HCT116 (cell line): ENCODE measurements around the gene ZFHX3. TPM values are rescaled to one million over a fixed set of nuclear protein-coding genes. Genes with fewer than 3 reads are reported as not detected.

ENCODE experiments used
- ATAC-seq: fragments of 200-7000 bp; cut with Tn5 transposase; 2 replicates; pipeline ENCODE4 v1.9.1; 2020; ENCODE audit warnings: mild to moderate bottlenecking, moderate library complexity
- BruUV-seq: library from RNA; stranded (reverse); fragments of 400-500 nt; replicated peaks from 2 replicates; lab custom pipeline; 2021; lab: Mats Ljungman, UMichigan
- CTCF ChIA-PET: fragments of 300-600 bp; sonication (Branson Sonifier 250); formaldehyde crosslinking; loops from one replicate; lab custom pipeline; 2021; ENCODE audit warnings: antibody characterized with exemption; lab: Charles Lee
- POLR2A ChIA-PET: fragments of 300-600, 350-600 bp; sonication (Branson Sonifier 250); formaldehyde crosslinking; loops from one replicate; lab custom pipeline; 2021; ENCODE audit warnings: antibody characterized with exemption; lab: Charles Lee
- RAD21 ChIA-PET, 2 experiments: fragments of 300-600 bp; sonication (Branson Sonifier 250); formaldehyde crosslinking; loops; one replicate each; lab custom pipeline; 2023; ENCODE audit warnings: low total read pairs in 2 of 2; ENCODE audit not compliant: uncharacterized antibody in 2 of 2, unreplicated experiment in 2 of 2, low non-redundant PET in 1 of 2; lab: Charles Lee
- DNase-seq: peaks from one replicate; pipeline ENCODE4 v3.0.0-alpha.2; 2010; ENCODE audit warnings: low read depth, low spot score
- H2AFZ ChIP-seq: fragments of 200-600 bp; shearing (Covaris generic), sonication (generic); 2 replicates; pipeline ENCODE4 v1.6.1; 2017; ENCODE audit warnings: low read depth, mixed run types, mixed read lengths, antibody characterized with exemption, low read length; ENCODE audit not compliant: poor library complexity, severe bottlenecking
- H3K27ac ChIP-seq: 2 replicates; pipeline ENCODE4 v1.5.1; 2012; ENCODE audit warnings: low read depth, low read length
- H3K27me3 ChIP-seq: fragments of 200-600 bp; sonication (generic); 2 replicates; pipeline ENCODE4 v1.6.1; 2016; ENCODE audit warnings: mixed run types, low read length, mixed read lengths; ENCODE audit not compliant: insufficient read depth
- H3K36me3 ChIP-seq, 2 experiments: fragments of 200-500 bp in 1 of 2; fragments of 200-600 bp in 1 of 2; sonication (Bioruptor generic) in 1 of 2; sonication (generic) in 1 of 2; 2 replicates each; pipeline versions ENCODE4 v1.5.1 to v1.6.1; 2014 to 2016; ENCODE audit warnings: low read length in 2 of 2, inconsistent platforms in 1 of 2, mixed read lengths in 1 of 2, mixed run types in 1 of 2; ENCODE audit not compliant: insufficient read depth in 2 of 2, control insufficient read depth in 1 of 2
- H3K4me1 ChIP-seq, 2 experiments: fragments of 200-600 bp in 1 of 2; sonication (generic) in 1 of 2; 2 replicates each; pipeline versions ENCODE4 v1.5.1 to v1.6.1; 2012 to 2017; ENCODE audit warnings: low read length in 2 of 2, inconsistent platforms in 1 of 2, mild to moderate bottlenecking in 1 of 2, mixed read lengths in 1 of 2, mixed run types in 1 of 2, moderate library complexity in 1 of 2; ENCODE audit not compliant: insufficient read depth in 2 of 2, control insufficient read depth in 1 of 2
- H3K4me2 ChIP-seq: fragments of 200-600 bp; sonication (generic); 2 replicates; pipeline ENCODE4 v1.6.1; 2017; ENCODE audit warnings: mixed run types, low read length, mixed read lengths
- H3K4me3 ChIP-seq, 2 experiments: fragments of 200-600 bp in 1 of 2; sonication (generic) in 1 of 2; replicated peaks in 1 of 2; 2 replicates each; pipeline ENCODE4 v1.5.1; 2011 to 2016; ENCODE audit warnings: low read length in 2 of 2, control low read depth in 1 of 2, low read depth in 1 of 2, mild to moderate bottlenecking in 1 of 2, mixed read lengths in 1 of 2, mixed run types in 1 of 2
- H3K79me2 ChIP-seq: fragments of 200-600 bp; sonication (generic); 2 replicates; pipeline ENCODE4 v1.6.1; 2017; ENCODE audit warnings: mild to moderate bottlenecking, mixed run types, low read length, moderate library complexity, mixed read lengths; ENCODE audit not compliant: insufficient read depth
- H3K9ac ChIP-seq: fragments of 200-600 bp; sonication (generic); 2 replicates; pipeline ENCODE4 v1.6.1; 2016; ENCODE audit warnings: low read length, mixed read lengths
- H3K9me2 ChIP-seq: fragments of 200-600 bp; sonication (generic), shearing (Covaris generic); 2 replicates; pipeline ENCODE4 v1.6.1; 2017; ENCODE audit warnings: mixed run types, mild to moderate bottlenecking, moderate library complexity; ENCODE audit not compliant: insufficient read depth
- H3K9me3 ChIP-seq, 2 experiments: fragments of 200-500 bp in 1 of 2; fragments of 200-600 bp in 1 of 2; sonication (Bioruptor generic) in 1 of 2; sonication (generic) in 1 of 2; 2 replicates each; pipeline ENCODE4 v1.6.1; 2014 to 2017; ENCODE audit warnings: low read length in 2 of 2, mixed read lengths in 2 of 2, inconsistent platforms in 1 of 2, low read depth in 1 of 2, mild to moderate bottlenecking in 1 of 2, mixed run types in 1 of 2, moderate library complexity in 1 of 2; ENCODE audit not compliant: control insufficient read depth in 1 of 2, insufficient read depth in 1 of 2
- H4K20me1 ChIP-seq: fragments of 200-600 bp; sonication (generic), shearing (Covaris generic); 2 replicates; pipeline ENCODE4 v1.6.1; 2017; ENCODE audit warnings: mixed run types, mild to moderate bottlenecking, moderate library complexity; ENCODE audit not compliant: insufficient read depth
- CTCF ChIP-seq, 3 experiments: fragments of 200-600 bp in 1 of 3; sonication (generic) in 1 of 3; IDR thresholded peaks in 2 of 3; conservative IDR thresholded peaks in 1 of 3; 2 replicates each; pipeline ENCODE4 v1.5.1; 2012 to 2017; ENCODE audit warnings: low read depth in 2 of 3, low read length in 2 of 3, antibody characterized with exemption in 1 of 3, borderline replicate concordance in 1 of 3, control low read depth in 1 of 3, mild to moderate bottlenecking in 1 of 3, mixed read lengths in 1 of 3, mixed run types in 1 of 3, moderate library complexity in 1 of 3; ENCODE audit not compliant: insufficient read depth in 1 of 3
- ELF1 ChIP-seq: IDR thresholded peaks from 2 replicates; pipeline ENCODE4 v1.6.1; 2012; ENCODE audit warnings: low read depth, borderline replicate concordance
- EZH2phosphoT487 ChIP-seq: fragments of 200-600 bp; IDR thresholded peaks from 2 replicates; pipeline ENCODE4 v1.6.1; 2018; ENCODE audit warnings: antibody characterized with exemption, borderline replicate concordance
- FOSL1 ChIP-seq: IDR thresholded peaks from 2 replicates; pipeline ENCODE4 v1.6.1; 2012; ENCODE audit warnings: low read depth
- MAX ChIP-seq: IDR thresholded peaks from 2 replicates; pipeline ENCODE4 v1.6.1; 2012
- POLR2A ChIP-seq: IDR thresholded peaks from 2 replicates; pipeline ENCODE4 v1.7.0; 2011; ENCODE audit warnings: borderline replicate concordance; ENCODE audit not compliant: insufficient read depth, insufficient read length; ENCODE audit errors: extremely low read depth
- REST ChIP-seq: IDR thresholded peaks from 2 replicates; pipeline ENCODE4 v1.6.1; 2012; ENCODE audit warnings: low read depth
- SP1 ChIP-seq: IDR thresholded peaks from 2 replicates; pipeline ENCODE4 v1.6.1; 2012; ENCODE audit warnings: low read depth
- TCF7L2 ChIP-seq: IDR thresholded peaks from 2 replicates; pipeline ENCODE4 v1.7.0; 2011; ENCODE audit warnings: borderline replicate concordance, inconsistent platforms; ENCODE audit not compliant: insufficient read depth, insufficient read length; ENCODE audit errors: extremely low read depth
- ZFX ChIP-seq: fragments of 450-650 bp; IDR thresholded peaks from 2 replicates; pipeline ENCODE4 v1.6.1; 2017
- intact Hi-C: fragments of 100-400 bp; cut with micrococcal nuclease; formaldehyde crosslinking; loops from 2 replicates; pipeline ENCODE4 v1.10.0; 2022
- total RNA-seq: library from RNA; stranded (reverse); gene quantifications from one replicate; pipeline ENCODE4 v1.2.1, GENCODE V29; 2021; ENCODE audit not compliant: unreplicated experiment

The ZFHX3 gene
- total RNA-seq, 1 experiment from 2014 or later = 6.3 TPM

GRCh38 chr16:72744076-72744793 lies 303.7 kb downstream of the ZFHX3 start (continued):
- TF ChIP-seq ELF1 = no peak
- TF ChIP-seq, all 23 proteins: peak for 0

- Histone ChIP-seq H3K9me2 (no peaks in the 10 kb centered on the region), H4K20me1 (no peaks in the 10 kb centered on the region), H3K36me3 (no peaks in the 10 kb centered on the region), H2AFZ (no peak overlapping the region), H3K27ac (no peak overlapping the region), H3K4me3 (no peak overlapping the region), H3K9ac (no peak overlapping the region), H3K4me2 (no peak overlapping the region), H3K4me1 (peaks cover 4 to 8% of the 10 kb centered on the region in 2 experiments; a peak in 1 of 4 replicates), H3K79me2 (no peaks in the 10 kb centered on the region; the same call in 1 of the 2 replicates), H3K27me3 (no peaks in the 10 kb centered on the region), H3K9me3 (no peaks in the 10 kb centered on the region)
- intact Hi-C loops = no loop called here
- ATAC-seq (no peak), DNase-seq (no peak)
- ChIA-PET RAD21 (no interaction called here), POLR2A (no interaction called here), CTCF (no interaction called here)
- TF ChIP-seq TCF7L2 (no peak), ZFX (no peak), CTCF (IDR thresholded peaks at IDR 0.05 in 2 of 3, conservative IDR thresholded peaks at IDR 0.05 in 1 of 3; ENCODE audit: borderline replicate concordance in 1 of 3, insufficient read depth in 1 of 3, low read depth in 2 of 3, low read length in 2 of 3) (no peak), REST (no peak), POLR2A (no peak), SP1 (no peak), MAX (no peak), FOSL1 (no peak), EZH2phosphoT487 (no peak)
- BruUV-seq = no TSS peak
These were observed 304.7 kb downstream of the ZFHX3 start for GRCh38 chr16:72743011-72743761.
